HFFc6 (cell line): Measurements from ENCODE around the gene ANKRD40CL. TPM values are rescaled to one million over a fixed set of nuclear protein-coding genes. Genes with fewer than 3 reads are reported as not detected.
A peak's percentile ranks its signal among the peaks of the same experiment; 100 is the strongest.
"Not testable (repeated sequence)": the region's sequence is repeated elsewhere in the genome, so short reads cannot be mapped to it uniquely, and the experiment has no call there.

Experiments used
- DNase-seq: peaks from one replicate; pipeline ENCODE4 v3.0.0-alpha.2; 2018
- H3K27ac Mint-ChIP-seq: 2 replicates; pipeline ENCODE4 v1.8.0; 2020; ENCODE audit warnings: mild to moderate bottlenecking, mixed read lengths
- H3K27me3 Mint-ChIP-seq: 2 replicates; pipeline ENCODE4 v1.8.0; 2021; ENCODE audit warnings: mild to moderate bottlenecking, moderate library complexity, mixed read lengths; ENCODE audit not compliant: insufficient read depth
- H3K36me3 Mint-ChIP-seq: 2 replicates; pipeline ENCODE4 v1.8.0; 2021; ENCODE audit warnings: low read depth, mixed read lengths
- H3K4me1 Mint-ChIP-seq: 2 replicates; pipeline ENCODE4 v1.8.0; 2020; ENCODE audit warnings: low read depth, mixed read lengths
- H3K4me3 Mint-ChIP-seq: 2 replicates; pipeline ENCODE4 v1.8.0; 2020; ENCODE audit warnings: mild to moderate bottlenecking, moderate library complexity, mixed read lengths
- H3K9me3 Mint-ChIP-seq: 2 replicates; pipeline ENCODE4 v1.8.0; 2020; ENCODE audit warnings: mild to moderate bottlenecking, mixed read lengths
- total RNA-seq, 6 experiments: library from RNA; stranded (reverse); fragmentation: NEBNext Ultra II Directional; extraction: Animal tissue kit (Norgen Biotek cat#: 25700); gene quantifications; 2 replicates in 1 of 6; 3 replicates in 5 of 6; pipeline ENCODE4 v1.2.3, GENCODE V29; 2021
- TF ChIP-seq, protein P1 (sequence below): fragments of 200-600 bp; sonication (generic); IDR thresholded peaks from 2 replicates; pipeline ENCODE4 v1.5.0; 2021; ENCODE audit warnings: antibody characterized with exemption, mild to moderate bottlenecking

Gene ANKRD40CL
- total RNA-seq, 6 experiments from 2014 or later, result not detected

DNA sequence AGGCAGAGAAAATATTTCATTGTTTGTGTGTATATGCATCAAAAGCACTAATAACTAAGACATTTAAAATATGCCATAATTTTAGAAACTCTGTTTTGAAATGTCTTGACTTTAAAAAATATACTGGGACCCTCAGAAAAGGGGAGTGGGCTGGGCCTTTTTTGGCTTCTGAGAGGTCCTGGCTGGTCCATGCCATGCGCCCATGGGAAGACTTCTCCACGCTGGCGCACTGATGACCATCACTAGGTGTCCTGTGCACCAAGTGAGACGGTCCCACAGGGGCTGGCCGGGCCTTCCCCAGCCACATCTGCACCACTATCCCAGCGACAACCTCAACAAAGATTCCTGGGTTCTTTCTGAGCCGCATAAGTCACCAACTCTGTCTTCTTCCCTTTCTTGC, 41.1 kb upstream of the ANKRD40CL start:
- TF ChIP-seq, protein P1, sequence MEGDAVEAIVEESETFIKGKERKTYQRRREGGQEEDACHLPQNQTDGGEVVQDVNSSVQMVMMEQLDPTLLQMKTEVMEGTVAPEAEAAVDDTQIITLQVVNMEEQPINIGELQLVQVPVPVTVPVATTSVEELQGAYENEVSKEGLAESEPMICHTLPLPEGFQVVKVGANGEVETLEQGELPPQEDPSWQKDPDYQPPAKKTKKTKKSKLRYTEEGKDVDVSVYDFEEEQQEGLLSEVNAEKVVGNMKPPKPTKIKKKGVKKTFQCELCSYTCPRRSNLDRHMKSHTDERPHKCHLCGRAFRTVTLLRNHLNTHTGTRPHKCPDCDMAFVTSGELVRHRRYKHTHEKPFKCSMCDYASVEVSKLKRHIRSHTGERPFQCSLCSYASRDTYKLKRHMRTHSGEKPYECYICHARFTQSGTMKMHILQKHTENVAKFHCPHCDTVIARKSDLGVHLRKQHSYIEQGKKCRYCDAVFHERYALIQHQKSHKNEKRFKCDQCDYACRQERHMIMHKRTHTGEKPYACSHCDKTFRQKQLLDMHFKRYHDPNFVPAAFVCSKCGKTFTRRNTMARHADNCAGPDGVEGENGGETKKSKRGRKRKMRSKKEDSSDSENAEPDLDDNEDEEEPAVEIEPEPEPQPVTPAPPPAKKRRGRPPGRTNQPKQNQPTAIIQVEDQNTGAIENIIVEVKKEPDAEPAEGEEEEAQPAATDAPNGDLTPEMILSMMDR, result no peak
- Mint-ChIP-seq H3K9me3 (no peaks in the 10 kb centered on the region), H3K4me3 (no peak overlapping the region), H3K27me3 (peaks cover 22% of the 10 kb centered on the region), H3K36me3 (no peaks in the 10 kb centered on the region), H3K27ac (no peak overlapping the region), H3K4me1 (peaks cover 8% of the 10 kb centered on the region; the same call in 1 of the 2 replicates)
- no peak for DNase-seq

DNA sequence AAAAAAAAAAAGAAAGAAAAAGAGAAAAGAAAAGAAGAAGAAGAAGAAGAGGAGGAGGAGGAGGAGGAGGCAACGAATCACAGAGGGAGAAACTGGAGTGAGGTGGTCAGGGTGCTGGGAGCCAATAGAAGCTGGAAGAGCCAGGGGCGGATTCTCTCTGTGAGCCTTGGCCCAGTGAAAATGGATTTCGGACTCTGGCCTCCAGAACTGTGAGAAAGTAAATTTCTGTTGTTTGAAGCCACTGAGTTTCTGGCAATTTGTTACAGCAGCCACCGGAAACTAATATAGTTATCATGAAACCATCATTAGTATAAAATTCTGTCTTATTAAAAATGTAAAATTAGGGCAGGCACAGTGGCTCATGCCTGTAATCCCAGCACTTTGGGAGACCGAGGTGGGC, 40.4 kb upstream of the ANKRD40CL start:
- TF ChIP-seq, protein P1, result no peak
- no peak for DNase-seq
- Mint-ChIP-seq H3K4me3 (no peak overlapping the region), H3K27me3 (peaks cover 22% of the 10 kb centered on the region), H3K9me3 (no peaks in the 10 kb centered on the region), H3K4me1 (peaks cover 8% of the 10 kb centered on the region; the same call in 1 of the 2 replicates), H3K27ac (no peak overlapping the region; the same call in 1 of the 2 replicates), H3K36me3 (no peaks in the 10 kb centered on the region)

DNA sequence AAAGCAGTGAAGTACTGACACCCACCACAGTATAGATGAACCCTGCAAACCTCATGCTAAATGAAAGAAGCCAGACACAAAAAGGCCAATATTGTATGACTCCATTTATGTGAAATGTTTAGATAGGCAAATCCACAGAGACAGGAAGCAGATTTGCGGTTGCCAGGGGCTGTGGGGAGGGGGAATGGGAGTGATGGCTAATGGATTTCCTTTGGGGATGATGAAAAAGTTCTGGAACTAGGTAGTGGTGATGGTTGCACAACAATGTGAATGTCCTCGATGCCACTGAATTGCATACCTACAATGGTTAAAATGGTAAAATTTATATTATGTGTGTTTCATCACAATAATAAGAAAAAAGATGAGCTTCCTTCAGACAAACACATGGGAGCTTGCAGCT, 39.7 kb upstream of the ANKRD40CL start:
- Mint-ChIP-seq H3K27ac (no peak overlapping the region), H3K4me1 (peaks cover 8% of the 10 kb centered on the region; the same call in 1 of the 2 replicates), H3K27me3 (peaks cover 20% of the 10 kb centered on the region), H3K4me3 (no peak overlapping the region), H3K9me3 (no peaks in the 10 kb centered on the region), H3K36me3 (no peaks in the 10 kb centered on the region)
- DNase-seq, result no peak
- TF ChIP-seq, protein P1, result no peak

DNA sequence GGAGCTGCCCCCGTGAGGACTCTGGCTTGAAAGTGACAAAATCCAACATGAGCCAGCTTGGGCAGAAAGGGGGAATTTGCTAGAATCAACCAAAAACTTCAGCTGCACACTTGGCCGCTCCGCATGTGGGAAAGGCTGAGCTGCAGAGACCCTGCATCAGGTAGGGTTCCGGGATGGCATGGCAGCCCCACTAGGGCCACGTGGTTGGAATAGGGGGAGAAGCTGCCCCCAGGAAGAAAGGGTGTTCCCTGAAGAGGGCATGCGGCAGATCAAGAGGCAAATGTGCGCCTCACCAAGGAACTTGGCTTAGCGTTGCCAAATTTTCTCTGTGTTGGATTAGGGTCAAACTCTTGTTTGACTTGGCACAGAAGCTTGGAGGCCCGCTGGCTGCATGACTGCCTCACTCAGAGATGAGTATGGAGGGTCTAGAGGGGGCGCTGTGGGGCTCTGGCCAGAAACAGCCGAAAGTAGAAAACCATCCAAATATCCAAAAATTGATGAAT, 38.9 kb upstream of the ANKRD40CL start:
- Mint-ChIP-seq H3K27ac (no peak overlapping the region), H3K9me3 (no peaks in the 10 kb centered on the region), H3K4me1 (peaks cover 8% of the 10 kb centered on the region; the same call in 1 of the 2 replicates), H3K36me3 (no peaks in the 10 kb centered on the region), H3K4me3 (no peak overlapping the region), H3K27me3 (peaks cover 16% of the 10 kb centered on the region)
- TF ChIP-seq, protein P1, result peak; percentile 41; the same call in 1 of the 2 replicates
- no peak for DNase-seq

DNA sequence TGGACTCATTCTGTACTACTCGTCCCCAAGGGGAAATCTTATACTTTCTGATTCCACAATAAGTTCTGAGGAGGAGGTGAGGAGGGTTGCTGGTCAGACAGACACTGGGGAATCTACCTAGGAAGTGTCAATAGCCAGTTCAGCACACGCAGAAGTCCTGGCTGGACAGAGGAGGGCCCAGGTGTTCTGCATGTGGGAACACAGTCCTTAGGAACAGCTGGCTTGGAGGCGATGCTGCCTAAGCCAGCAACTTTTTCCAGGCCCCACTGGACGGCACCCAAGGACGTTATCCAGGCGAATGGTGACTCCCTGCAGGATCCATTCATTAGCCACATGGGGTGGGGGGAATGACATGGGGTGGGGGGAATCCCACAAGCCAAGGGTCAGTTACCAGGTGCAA, 38.2 kb upstream of the ANKRD40CL start:
- TF ChIP-seq, protein P1, result no peak
- no peak overlapping the region for H3K4me3 Mint-ChIP-seq
- DNase-seq, result no peak

DNA sequence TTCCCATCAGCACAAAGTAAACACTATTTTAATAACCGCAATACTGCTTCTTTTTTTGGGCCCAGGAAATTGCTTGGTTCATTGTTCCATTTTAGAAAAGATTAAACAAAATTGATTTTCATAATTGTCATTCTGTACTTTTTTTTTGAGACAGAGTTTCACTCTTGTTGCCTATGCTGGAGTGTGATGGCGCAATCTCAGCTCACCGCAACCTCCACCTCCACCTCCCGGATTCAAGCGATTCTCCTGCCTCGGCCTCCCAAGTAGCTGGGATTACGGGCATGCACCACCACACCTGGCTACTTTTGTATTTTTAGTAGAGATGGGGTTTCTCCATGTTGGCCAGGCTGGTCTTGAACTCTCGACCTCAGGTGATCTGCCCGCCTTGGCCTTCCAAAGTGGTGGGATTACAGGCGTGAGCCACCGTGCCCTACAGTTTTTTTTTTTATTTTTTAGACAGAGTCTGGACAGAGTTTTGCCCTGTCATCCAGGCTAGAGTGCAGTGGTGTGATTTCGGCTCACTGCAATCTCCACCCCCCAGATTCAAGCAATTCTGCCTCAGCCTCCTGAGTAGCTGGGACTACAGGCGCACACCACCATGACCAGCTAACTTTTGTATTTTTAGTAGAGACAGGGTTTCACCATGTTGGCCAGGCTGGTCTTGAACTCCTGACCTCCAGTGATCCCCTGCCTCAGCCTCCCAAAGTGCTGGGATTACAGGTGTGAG, 37.6 kb upstream of the ANKRD40CL start:
- not testable (repeated sequence) for H3K27ac Mint-ChIP-seq, DNase-seq, H3K36me3 Mint-ChIP-seq, H3K9me3 Mint-ChIP-seq, H3K4me3 Mint-ChIP-seq, H3K4me1 Mint-ChIP-seq
- peaks cover 19% of the 10 kb centered on the region for H3K27me3 Mint-ChIP-seq

More for the DNA sequence above, 38.2 kb upstream of the ANKRD40CL start:
- no peak overlapping the region for H3K27ac Mint-ChIP-seq
- H3K36me3 Mint-ChIP-seq, result no peaks in the 10 kb centered on the region
- H3K9me3 Mint-ChIP-seq, result no peaks in the 10 kb centered on the region
- peaks cover 18% of the 10 kb centered on the region for H3K27me3 Mint-ChIP-seq
- H3K4me1 Mint-ChIP-seq, result peaks cover 8% of the 10 kb centered on the region; the same call in 1 of the 2 replicates
